Peyer's patch (tissue), 4 donors: ENCODE measurements around the gene NDUFS8.

Experiments used
- CTCF ChIP-seq, 6 experiments: fragments of 450-650 bp in 4 of 6; fragments of 200-600 bp in 2 of 6; sonication (generic) in 1 of 6; IDR thresholded peaks; one replicate each; pipeline ENCODE4 v1.5.1; 2017 to 2019; ENCODE audit warnings: antibody characterized with exemption in 6 of 6, mild to moderate bottlenecking in 3 of 6, moderate library complexity in 1 of 6
- POLR2A ChIP-seq, 2 donors: fragments of 450-650 bp; IDR thresholded peaks; one replicate each; pipeline ENCODE4 v1.5.1; 2017; ENCODE audit warnings: antibody characterized with exemption in 2 of 2, mild to moderate bottlenecking in 2 of 2, moderate library complexity in 2 of 2

- TF ChIP-seq CTCF (IDR thresholded peaks at IDR 0.05) (no peak), POLR2A (IDR thresholded peaks at IDR 0.05) (no peak)
These were observed 3.2 kb downstream of the NDUFS8 start for GRCh38 chr11:68033708-68034045.
